ENCODE data around the gene NPAS3.

DNA sequence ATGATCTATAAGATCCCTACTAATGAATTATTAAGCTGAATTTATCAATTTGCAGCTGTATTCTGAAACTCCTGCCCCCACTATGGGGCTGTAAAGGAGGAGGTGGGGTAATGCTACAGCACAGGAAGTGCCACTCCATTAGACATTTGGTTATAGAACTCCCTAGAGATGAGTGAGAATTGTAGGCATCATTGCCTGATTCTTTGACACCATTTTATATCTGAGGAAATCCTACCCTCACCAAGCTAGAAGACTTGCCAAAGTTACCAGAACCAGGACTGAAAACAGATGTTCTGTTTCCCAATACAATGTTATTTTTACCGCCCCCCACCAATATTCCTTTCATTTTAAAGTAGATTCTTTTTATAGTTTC is 829.8 kb downstream of the NPAS3 start:
- TF ChIP-seq, protein P1, sequence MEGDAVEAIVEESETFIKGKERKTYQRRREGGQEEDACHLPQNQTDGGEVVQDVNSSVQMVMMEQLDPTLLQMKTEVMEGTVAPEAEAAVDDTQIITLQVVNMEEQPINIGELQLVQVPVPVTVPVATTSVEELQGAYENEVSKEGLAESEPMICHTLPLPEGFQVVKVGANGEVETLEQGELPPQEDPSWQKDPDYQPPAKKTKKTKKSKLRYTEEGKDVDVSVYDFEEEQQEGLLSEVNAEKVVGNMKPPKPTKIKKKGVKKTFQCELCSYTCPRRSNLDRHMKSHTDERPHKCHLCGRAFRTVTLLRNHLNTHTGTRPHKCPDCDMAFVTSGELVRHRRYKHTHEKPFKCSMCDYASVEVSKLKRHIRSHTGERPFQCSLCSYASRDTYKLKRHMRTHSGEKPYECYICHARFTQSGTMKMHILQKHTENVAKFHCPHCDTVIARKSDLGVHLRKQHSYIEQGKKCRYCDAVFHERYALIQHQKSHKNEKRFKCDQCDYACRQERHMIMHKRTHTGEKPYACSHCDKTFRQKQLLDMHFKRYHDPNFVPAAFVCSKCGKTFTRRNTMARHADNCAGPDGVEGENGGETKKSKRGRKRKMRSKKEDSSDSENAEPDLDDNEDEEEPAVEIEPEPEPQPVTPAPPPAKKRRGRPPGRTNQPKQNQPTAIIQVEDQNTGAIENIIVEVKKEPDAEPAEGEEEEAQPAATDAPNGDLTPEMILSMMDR (tag by site-specific recombination; IDR thresholded peaks at IDR 0.05) = no peak
- TF ChIP-seq YY1 (tag by site-specific recombination; IDR thresholded peaks at IDR 0.05) (no peak), ZNF174 (tag by site-specific recombination; IDR thresholded peaks at IDR 0.05) (no peak), ZNF416 (tag by site-specific recombination; IDR thresholded peaks at IDR 0.05) (no peak), ZNF548 (tag by site-specific recombination; IDR thresholded peaks at IDR 0.05) (no peak), SP2 (tag by site-specific recombination; IDR thresholded peaks at IDR 0.05) (no peak), ZNF791 (tag by site-specific recombination; IDR thresholded peaks at IDR 0.05) (no peak), ZNF549 (tag by site-specific recombination; IDR thresholded peaks at IDR 0.05) (no peak)
- TF ChIP-seq, protein P2, sequence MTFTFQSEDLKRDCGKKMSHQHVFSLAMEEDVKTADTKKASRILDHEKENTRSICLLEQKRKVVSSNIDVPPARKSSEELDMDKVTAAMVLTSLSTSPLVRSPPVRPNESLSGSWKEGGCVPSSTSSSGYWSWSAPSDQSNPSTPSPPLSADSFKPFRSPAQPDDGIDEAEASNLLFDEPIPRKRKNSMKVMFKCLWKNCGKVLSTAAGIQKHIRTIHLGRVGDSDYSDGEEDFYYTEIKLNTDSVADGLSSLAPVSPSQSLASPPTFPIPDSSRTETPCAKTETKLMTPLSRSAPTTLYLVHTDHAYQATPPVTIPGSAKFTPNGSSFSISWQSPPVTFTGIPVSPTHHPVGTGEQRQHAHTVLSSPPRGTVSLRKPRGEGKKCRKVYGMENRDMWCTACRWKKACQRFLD (tag by site-specific recombination; IDR thresholded peaks at IDR 0.05) = no peak
